GM23338 (cell line): ENCODE data around the gene C14orf180. TPM values are rescaled to one million over a fixed set of nuclear protein-coding genes. Genes with fewer than 3 reads are reported as not detected.

ENCODE experiments used
- ATAC-seq: fragments of 200-7000 bp; cut with Tn5 transposase; 3 replicates; pipeline ENCODE4 v1.9.1; 2020
- DNase-seq: peaks from one replicate; pipeline ENCODE4 v3.0.0-alpha.2; 2015; ENCODE audit warnings: low spot score
- H2AFZ ChIP-seq: fragments of 200-600 bp; sonication (generic); 2 replicates; pipeline ENCODE4 v1.8.0; 2016; ENCODE audit warnings: antibody characterized with exemption, mild to moderate bottlenecking, moderate library complexity
- H3F3A ChIP-seq: fragments of 200-600 bp; sonication (generic); replicated peaks from 2 replicates; pipeline ENCODE4 v1.8.0; 2017; ENCODE audit warnings: antibody characterized with exemption, mixed run types, low read depth
- H3K27ac ChIP-seq: fragments of 200-600 bp; sonication (generic); 2 replicates; pipeline ENCODE4 v1.6.1; 2016; ENCODE audit warnings: low read depth
- H3K27me3 ChIP-seq: fragments of 200-600 bp; sonication (generic); 2 replicates; pipeline ENCODE4 v1.8.0; 2016; ENCODE audit warnings: mild to moderate bottlenecking, mixed run types, moderate library complexity; ENCODE audit not compliant: insufficient read depth
- H3K36me3 ChIP-seq: fragments of 200-600 bp; sonication (generic); 2 replicates; pipeline ENCODE4 v1.8.0; 2016; ENCODE audit warnings: mild to moderate bottlenecking; ENCODE audit not compliant: insufficient read depth
- H3K4me1 ChIP-seq: fragments of 200-600 bp; sonication (generic); 2 replicates; pipeline ENCODE4 v1.8.0; 2016; ENCODE audit warnings: mild to moderate bottlenecking, moderate library complexity; ENCODE audit not compliant: insufficient read depth
- H3K4me2 ChIP-seq: fragments of 200-600 bp; sonication (generic); 2 replicates; pipeline ENCODE4 v1.7.1; 2017; ENCODE audit warnings: mixed run types
- H3K4me3 ChIP-seq: fragments of 200-600 bp; sonication (generic); 2 replicates; pipeline ENCODE4 v1.6.1; 2016; ENCODE audit warnings: mixed run types
- H3K79me2 ChIP-seq: fragments of 200-600 bp; sonication (generic); replicated peaks from 2 replicates; pipeline ENCODE4 v1.8.0; 2017; ENCODE audit warnings: mild to moderate bottlenecking; ENCODE audit not compliant: insufficient read depth
- H3K9me2 ChIP-seq: fragments of 200-600 bp; sonication (generic); 2 replicates; pipeline ENCODE4 v1.8.0; 2017; ENCODE audit not compliant: insufficient read depth
- H4K20me1 ChIP-seq: fragments of 200-600 bp; sonication (generic); replicated peaks from 2 replicates; pipeline ENCODE4 v1.8.0; 2017; ENCODE audit warnings: mild to moderate bottlenecking; ENCODE audit not compliant: insufficient read depth
- H3K27ac Mint-ChIP-seq: 2 replicates; pipeline ENCODE4 v1.8.0; 2020; ENCODE audit warnings: inconsistent platforms, mild to moderate bottlenecking, moderate library complexity, mixed read lengths
- H3K27me3 Mint-ChIP-seq: 3 replicates; pipeline ENCODE4 v1.8.0; 2022; ENCODE audit warnings: low read depth, mild to moderate bottlenecking, moderate library complexity, mixed read lengths, inconsistent platforms; ENCODE audit not compliant: insufficient read depth, poor library complexity
- H3K36me3 Mint-ChIP-seq: 3 replicates; pipeline ENCODE4 v1.8.0; 2021; ENCODE audit warnings: low read depth, mild to moderate bottlenecking, inconsistent platforms, moderate library complexity, mixed read lengths
- H3K4me1 Mint-ChIP-seq: 3 replicates; pipeline ENCODE4 v1.8.0; 2020; ENCODE audit warnings: mild to moderate bottlenecking, inconsistent platforms, mixed read lengths
- H3K4me3 Mint-ChIP-seq: 3 replicates; pipeline ENCODE4 v1.8.0; 2021; ENCODE audit warnings: moderate library complexity, mild to moderate bottlenecking, inconsistent platforms, mixed read lengths
- H3K9me3 Mint-ChIP-seq: 3 replicates; pipeline ENCODE4 v1.8.0; 2020; ENCODE audit warnings: moderate library complexity, mild to moderate bottlenecking, inconsistent platforms, mixed read lengths
- CREB1 ChIP-seq: fragments of 250-450 bp; sonication (Bioruptor Pico); IDR thresholded peaks from 2 replicates; pipeline ENCODE4 v1.5.0; 2020; ENCODE audit warnings: low read depth, mild to moderate bottlenecking, moderate library complexity
- CTCF ChIP-seq, 2 experiments: fragments of 200-600 bp in 1 of 2; sonication (generic) in 1 of 2; conservative IDR thresholded peaks; 2 replicates each; pipeline versions ENCODE4 v1.5.1 to v1.6.1; 2016 to 2017; ENCODE audit warnings: antibody characterized with exemption in 2 of 2, low read depth in 2 of 2, mild to moderate bottlenecking in 2 of 2, moderate library complexity in 1 of 2
- EZH2phosphoT487 ChIP-seq: fragments of 200-600 bp; sonication (generic); IDR thresholded peaks from one replicate; pipeline ENCODE4 v1.8.1; 2018; ENCODE audit warnings: antibody characterized with exemption; ENCODE audit not compliant: unreplicated experiment
- NANOG ChIP-seq: IDR thresholded peaks from 2 replicates; pipeline ENCODE4 v1.6.1; 2016; ENCODE audit warnings: antibody characterized with exemption, borderline replicate concordance
- POLR2AphosphoS5 ChIP-seq: IDR thresholded peaks from 2 replicates; pipeline ENCODE4 v1.6.1; 2016; ENCODE audit warnings: antibody characterized with exemption, low read depth
- REST ChIP-seq: IDR thresholded peaks from one replicate; pipeline ENCODE4 v1.6.1; 2018; ENCODE audit warnings: antibody characterized with exemption; ENCODE audit not compliant: unreplicated experiment
- ZNF331 ChIP-seq: fragments of 250-450 bp; sonication (Bioruptor Pico); IDR thresholded peaks from 2 replicates; pipeline ENCODE4 v1.5.0; 2020; ENCODE audit warnings: low read depth, mild to moderate bottlenecking, moderate library complexity
- ZNF462 ChIP-seq: fragments of 250-450 bp; sonication (Bioruptor Pico); IDR thresholded peaks from 2 replicates; pipeline ENCODE4 v1.5.0; 2020; ENCODE audit warnings: mild to moderate bottlenecking, moderate library complexity
- polyA plus RNA-seq: library from polyadenylated mRNA; unstranded; fragments of >200 nt; fragmentation: Nextera tagmentation; extraction: Ambion mirVana; gene quantifications from 2 replicates; pipeline ENCODE4 v1.2.1, GENCODE V29; 2016
- total RNA-seq: library from RNA; depleted of rRNA; stranded (reverse); fragments of >200 nt; shearing (Covaris generic); gene quantifications from 2 replicates; pipeline ENCODE4 v1.2.3, GENCODE V29; 2014

Gene C14orf180
- total and polyA plus RNA-seq, 2 experiments from 2014 or later = not detected

GRCh38 chr14:104593710-104594136 lies 14.2 kb downstream of the C14orf180 start:
- H3K4me3 Mint-ChIP-seq = no peak overlapping the region
- H3K36me3 ChIP-seq = no peaks in the 10 kb centered on the region
- no peak overlapping the region for H3K27ac Mint-ChIP-seq
- H2AFZ ChIP-seq = no peak overlapping the region
- H3K27me3 ChIP-seq = no peaks in the 10 kb centered on the region
- no peaks in the 10 kb centered on the region; the same call in 2 of the 3 replicates for H3K4me1 Mint-ChIP-seq
- H3K9me2 ChIP-seq = no peaks in the 10 kb centered on the region
- no peaks in the 10 kb centered on the region for H3F3A ChIP-seq
- H3K4me2 ChIP-seq = no peak overlapping the region
- H4K20me1 ChIP-seq = no peaks in the 10 kb centered on the region
- no peaks in the 10 kb centered on the region for H3K79me2 ChIP-seq
- no peaks in the 10 kb centered on the region; the same call in 2 of the 3 replicates for H3K9me3 Mint-ChIP-seq
- TF ChIP-seq ZNF331 (CRISPR knock-in tag) (no peak), CREB1 (CRISPR knock-in tag) (no peak), NANOG (no peak), ZNF462 (CRISPR knock-in tag) (no peak), POLR2AphosphoS5 (no peak), EZH2phosphoT487 (no peak), REST (no peak), CTCF (conservative IDR thresholded peaks at IDR 0.05; ENCODE audit: low read depth in 2 of 2) (no peak)
- no peak overlapping the region; the same call in 1 of the 2 replicates for H3K27ac ChIP-seq
- no peak for DNase-seq
- H3K36me3 Mint-ChIP-seq = no peaks in the 10 kb centered on the region; the same call in 2 of the 3 replicates
- no peaks in the 10 kb centered on the region for H3K4me1 ChIP-seq
- H3K4me3 ChIP-seq = no peak overlapping the region
- peaks cover 11% of the 10 kb centered on the region for H3K27me3 Mint-ChIP-seq
- ATAC-seq = no peak
